Measurements from ENCODE around the gene PHLPP1. TPM values are rescaled to one million over a fixed set of nuclear protein-coding genes. Genes with fewer than 3 reads are reported as not detected.

PHLPP1 gene
- total RNA-seq, 1 experiment from 2014 or later: 13.7 TPM

DNA sequence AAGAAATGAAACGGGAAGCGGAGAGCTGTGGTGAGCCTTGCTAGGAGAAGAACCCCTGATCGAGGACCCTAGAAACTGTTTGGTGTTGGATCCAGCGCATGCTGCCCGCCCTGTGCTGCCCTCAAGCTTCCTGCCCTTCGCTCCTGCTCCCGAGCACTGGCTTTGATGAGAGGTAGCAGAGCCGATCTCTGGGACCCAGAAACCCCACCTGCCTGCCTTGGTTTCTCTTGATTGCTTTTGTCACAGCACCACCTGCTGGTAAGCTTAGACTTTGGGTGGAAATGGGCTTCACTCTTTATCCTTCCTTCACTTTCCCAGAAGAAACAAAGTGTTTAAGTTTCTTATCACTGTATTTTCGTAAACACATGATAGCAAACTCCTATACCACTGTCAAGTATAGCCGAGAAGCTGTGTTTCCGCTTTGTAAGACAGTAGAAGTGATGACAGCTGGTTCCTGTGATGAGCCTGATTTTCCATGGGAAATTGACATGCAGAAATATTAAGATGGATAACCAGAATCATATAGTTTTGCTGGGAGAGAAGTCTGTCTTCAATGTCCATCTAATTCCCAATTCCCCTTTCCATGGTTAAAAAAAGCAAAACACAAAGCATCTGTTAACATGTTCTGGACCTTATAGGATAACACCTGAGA, 267.4 kb downstream of the PHLPP1 start:
- no peak overlapping the region for H3K4me3 ChIP-seq (ENCODE audit: low read depth, low read length, poor library complexity, severe bottlenecking)

DNA sequence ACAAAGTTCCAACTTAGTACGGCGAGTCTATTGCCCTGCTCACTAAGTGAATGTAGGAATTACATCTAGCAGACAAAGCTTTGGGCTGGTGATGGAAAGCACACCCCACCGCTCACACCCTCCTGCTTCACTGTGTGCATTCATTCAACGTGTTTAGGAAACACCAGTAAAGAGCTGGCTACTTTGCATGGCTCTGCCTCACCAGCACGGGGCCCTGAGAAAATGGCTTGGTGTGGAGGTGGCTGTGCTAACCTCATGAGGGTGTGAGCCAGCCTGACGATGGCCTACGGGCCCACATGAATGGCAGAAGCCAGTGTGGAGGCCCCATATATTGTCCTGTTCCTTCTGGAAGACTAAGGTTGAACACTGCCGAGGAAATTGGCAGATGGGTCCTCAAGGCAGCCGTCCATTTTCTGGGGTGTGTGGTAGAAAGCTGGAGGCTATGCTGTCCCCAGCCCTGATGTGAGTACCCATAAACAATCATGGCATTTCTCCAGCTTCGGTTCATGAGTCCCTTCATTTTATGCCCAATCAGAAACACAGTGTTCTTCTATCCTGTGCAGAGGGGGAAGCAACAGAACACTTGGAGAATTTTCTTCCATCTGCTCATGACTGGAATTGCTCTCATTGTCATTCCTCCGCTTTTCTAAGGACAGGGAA, 269.4 kb downstream of the PHLPP1 start:
- BruUV-seq (replicated peaks): no TSS peak

More for the DNA sequence above, 267.4 kb downstream of the PHLPP1 start:
- ChIA-PET CTCF (interaction anchor here (0.6 to 1.8 kb wide), 4 partner anchors 8 to 557 kb away, joined by 3 to 12 read pairs (median 4); no protein-coding TSS in a partner anchor), POLR2A (ENCODE audit: low non-redundant PET) (no interaction called here)
- H3K27me3 ChIP-seq (replicated peaks; ENCODE audit: insufficient read depth, low read depth, low read length, poor library complexity): no peaks in the 10 kb centered on the region
- intact Hi-C loops (cut with micrococcal nuclease; ENCODE audit: unreplicated experiment): loop anchor here (1.0 to 10.0 kb wide), 4 partner anchors 268 to 548 kb away; no protein-coding TSS in a partner anchor
- H3K27ac ChIP-seq (ENCODE audit: low read depth, low read length, poor library complexity, severe bottlenecking): no peak overlapping the region
- no peaks in the 10 kb centered on the region for H3K9me3 ChIP-seq (ENCODE audit: low read depth, low read length, poor library complexity, severe bottlenecking)
- no TSS peak for BruUV-seq (replicated peaks)
- TF ChIP-seq EZH2 (IDR thresholded peaks at IDR 0.05; ENCODE audit: borderline replicate concordance, low read depth, low read length, poor library complexity, severe bottlenecking): no peak
- TF ChIP-seq, protein P1, sequence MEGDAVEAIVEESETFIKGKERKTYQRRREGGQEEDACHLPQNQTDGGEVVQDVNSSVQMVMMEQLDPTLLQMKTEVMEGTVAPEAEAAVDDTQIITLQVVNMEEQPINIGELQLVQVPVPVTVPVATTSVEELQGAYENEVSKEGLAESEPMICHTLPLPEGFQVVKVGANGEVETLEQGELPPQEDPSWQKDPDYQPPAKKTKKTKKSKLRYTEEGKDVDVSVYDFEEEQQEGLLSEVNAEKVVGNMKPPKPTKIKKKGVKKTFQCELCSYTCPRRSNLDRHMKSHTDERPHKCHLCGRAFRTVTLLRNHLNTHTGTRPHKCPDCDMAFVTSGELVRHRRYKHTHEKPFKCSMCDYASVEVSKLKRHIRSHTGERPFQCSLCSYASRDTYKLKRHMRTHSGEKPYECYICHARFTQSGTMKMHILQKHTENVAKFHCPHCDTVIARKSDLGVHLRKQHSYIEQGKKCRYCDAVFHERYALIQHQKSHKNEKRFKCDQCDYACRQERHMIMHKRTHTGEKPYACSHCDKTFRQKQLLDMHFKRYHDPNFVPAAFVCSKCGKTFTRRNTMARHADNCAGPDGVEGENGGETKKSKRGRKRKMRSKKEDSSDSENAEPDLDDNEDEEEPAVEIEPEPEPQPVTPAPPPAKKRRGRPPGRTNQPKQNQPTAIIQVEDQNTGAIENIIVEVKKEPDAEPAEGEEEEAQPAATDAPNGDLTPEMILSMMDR (conservative IDR thresholded peaks at IDR 0.05; ENCODE audit: low read depth, low read length): peak; percentile 85
- no peaks in the 10 kb centered on the region for H3K4me1 ChIP-seq (ENCODE audit: insufficient read depth, low read length, poor library complexity, severe bottlenecking)
- peak; percentile 62 for DNase-seq (ENCODE audit: low spot score)
- no peaks in the 10 kb centered on the region for H3K36me3 ChIP-seq (ENCODE audit: insufficient read depth, low read length, poor library complexity, severe bottlenecking)

DNA sequence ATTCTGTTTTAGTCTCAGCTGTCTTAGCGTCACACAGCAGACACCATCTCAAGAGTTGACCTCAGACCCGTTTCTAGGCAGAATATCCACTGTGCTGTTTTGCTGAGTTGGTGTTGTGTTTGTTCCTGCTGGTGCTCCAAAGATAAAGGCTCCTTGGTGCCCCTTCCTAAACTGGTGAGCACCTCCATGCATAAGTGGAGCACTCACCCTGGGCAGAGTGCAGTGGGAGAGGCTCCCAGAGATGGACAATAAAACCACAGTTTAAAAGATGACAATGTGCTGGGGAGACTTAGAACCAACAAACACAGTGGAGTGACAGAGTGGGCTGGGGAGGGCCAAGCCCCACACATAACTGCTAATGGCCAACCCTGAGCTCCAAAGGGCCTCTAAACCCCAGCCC, 271.1 kb downstream of the PHLPP1 start:
- Histone ChIP-seq H3K4me3 (ENCODE audit: low read depth, low read length, poor library complexity, severe bottlenecking) (no peak overlapping the region), H3K27ac (ENCODE audit: low read depth, low read length, poor library complexity, severe bottlenecking) (no peak overlapping the region), H3K27me3 (replicated peaks; ENCODE audit: insufficient read depth, low read depth, low read length, poor library complexity) (no peaks in the 10 kb centered on the region), H3K4me1 (ENCODE audit: insufficient read depth, low read length, poor library complexity, severe bottlenecking) (peaks cover 9% of the 10 kb centered on the region), H3K36me3 (ENCODE audit: insufficient read depth, low read length, poor library complexity, severe bottlenecking) (no peaks in the 10 kb centered on the region), H3K9me3 (ENCODE audit: low read depth, low read length, poor library complexity, severe bottlenecking) (no peaks in the 10 kb centered on the region)
- no peak for DNase-seq (ENCODE audit: low spot score)
- POLR2A ChIA-PET (ENCODE audit: low non-redundant PET): no interaction called here
- intact Hi-C loops (cut with micrococcal nuclease; ENCODE audit: unreplicated experiment): loop anchor here (10.0 kb wide), 1 partner anchor 552 kb away; no protein-coding TSS in a partner anchor
- BruUV-seq (replicated peaks): no TSS peak
- CTCF ChIA-PET: no interaction called here
- TF ChIP-seq, protein P1 (conservative IDR thresholded peaks at IDR 0.05; ENCODE audit: low read depth, low read length): no peak
- TF ChIP-seq EZH2 (IDR thresholded peaks at IDR 0.05; ENCODE audit: borderline replicate concordance, low read depth, low read length, poor library complexity, severe bottlenecking): no peak

More for the DNA sequence above, 269.4 kb downstream of the PHLPP1 start:
- TF ChIP-seq EZH2 (IDR thresholded peaks at IDR 0.05; ENCODE audit: borderline replicate concordance, low read depth, low read length, poor library complexity, severe bottlenecking): no peak
- intact Hi-C loops (cut with micrococcal nuclease; ENCODE audit: unreplicated experiment): loop anchor here (10.0 kb wide), 1 partner anchor 550 kb away; no protein-coding TSS in a partner anchor
- Histone ChIP-seq H3K27me3 (replicated peaks; ENCODE audit: insufficient read depth, low read depth, low read length, poor library complexity) (no peaks in the 10 kb centered on the region), H3K36me3 (ENCODE audit: insufficient read depth, low read length, poor library complexity, severe bottlenecking) (no peaks in the 10 kb centered on the region), H3K4me1 (ENCODE audit: insufficient read depth, low read length, poor library complexity, severe bottlenecking) (peaks cover 9% of the 10 kb centered on the region), H3K27ac (ENCODE audit: low read depth, low read length, poor library complexity, severe bottlenecking) (no peak overlapping the region), H3K9me3 (ENCODE audit: low read depth, low read length, poor library complexity, severe bottlenecking) (no peaks in the 10 kb centered on the region), H3K4me3 (ENCODE audit: low read depth, low read length, poor library complexity, severe bottlenecking) (no peak overlapping the region)
- ChIA-PET CTCF (no interaction called here), POLR2A (ENCODE audit: low non-redundant PET) (no interaction called here)
- no peak for DNase-seq (ENCODE audit: low spot score)
